Endothelial cell of umbilical vein (primary cell): ENCODE results near the gene RAB3C. TPM values are rescaled to one million over a fixed set of nuclear protein-coding genes. Genes with fewer than 3 reads are reported as not detected.

Experiments used
- BruUV-seq: library from RNA; stranded (reverse); fragments of 400-500 nt; replicated peaks from 2 replicates; lab custom pipeline; 2021; lab: Mats Ljungman, UMichigan
- CTCF ChIA-PET: fragments of 300-600, 350-600 bp; sonication (Branson Sonifier 250); formaldehyde crosslinking; loops from one replicate; lab custom pipeline; 2021; ENCODE audit warnings: antibody characterized with exemption, inconsistent platforms; lab: Charles Lee
- POLR2A ChIA-PET: fragments of 300-600, 350-600 bp; sonication (Branson Sonifier 250); formaldehyde crosslinking; loops from one replicate; lab custom pipeline; 2021; ENCODE audit warnings: antibody characterized with exemption, inconsistent platforms; lab: Charles Lee
- DNase-seq: peaks from one replicate; pipeline ENCODE4 v3.0.0-alpha.2; 2011; ENCODE audit warnings: low read depth, low spot score
- FAIRE-seq: peaks from 2 replicates; lab custom pipeline; 2011; peaks lifted over from hg19 to GRCh38; lab: Jason Lieb, UNC
- H2AFZ ChIP-seq: 2 replicates; pipeline ENCODE4 v1.6.0; 2012; ENCODE audit warnings: low read depth, low read length, control low read depth, inconsistent platforms
- H3K27ac ChIP-seq: 2 replicates; pipeline ENCODE4 v1.5.1; 2011; ENCODE audit warnings: low read depth, mild to moderate bottlenecking, control low read depth, low read length, moderate library complexity; ENCODE audit not compliant: insufficient read depth
- H3K27me3 ChIP-seq, 2 experiments: 2 replicates each; pipeline versions ENCODE4 v1.6.0 to v1.6.1; 2011; ENCODE audit warnings: low read length in 2 of 2, mixed read lengths in 1 of 2; ENCODE audit not compliant: control insufficient read depth in 2 of 2, insufficient read depth in 2 of 2
- H3K36me3 ChIP-seq, 2 experiments: 2 replicates in 1 of 2; 3 replicates in 1 of 2; pipeline ENCODE4 v1.5.1; 2011; ENCODE audit warnings: low read length in 2 of 2, mild to moderate bottlenecking in 1 of 2, moderate library complexity in 1 of 2; ENCODE audit not compliant: control insufficient read depth in 2 of 2, insufficient read depth in 2 of 2; ENCODE audit errors: extremely low read depth in 1 of 2
- H3K4me1 ChIP-seq: 3 replicates; pipeline ENCODE4 v1.5.1; 2011; ENCODE audit warnings: mild to moderate bottlenecking, low read length; ENCODE audit not compliant: control insufficient read depth, insufficient read depth; ENCODE audit errors: extremely low read depth
- H3K4me2 ChIP-seq: 2 replicates; pipeline ENCODE4 v1.6.1; 2011; ENCODE audit warnings: low read length, control low read depth, mixed read lengths; ENCODE audit not compliant: insufficient read depth
- H3K4me3 ChIP-seq, 3 experiments: fragments of 200-600 bp in 1 of 3; sonication (generic), shearing (Covaris generic) in 1 of 3; replicated peaks in 1 of 3; 2 replicates each; pipeline ENCODE4 v1.5.1; 2011 to 2016; ENCODE audit warnings: control low read depth in 3 of 3, low read length in 3 of 3, mild to moderate bottlenecking in 2 of 3, inconsistent platforms in 1 of 3, low read depth in 1 of 3, moderate library complexity in 1 of 3; ENCODE audit not compliant: insufficient read depth in 1 of 3
- H3K79me2 ChIP-seq: 2 replicates; pipeline ENCODE4 v1.6.0; 2012; ENCODE audit warnings: low read length, inconsistent platforms; ENCODE audit not compliant: control insufficient read depth, insufficient read depth
- H3K9ac ChIP-seq: replicated peaks from 2 replicates; pipeline ENCODE3; 2011; ENCODE audit warnings: low read length, control low read depth; ENCODE audit not compliant: insufficient read depth; ENCODE audit errors: extremely low read depth
- H3K9me1 ChIP-seq: replicated peaks from 3 replicates; pipeline ENCODE4 v1.6.0; 2011; ENCODE audit warnings: mild to moderate bottlenecking, low read length; ENCODE audit not compliant: control insufficient read depth, insufficient read depth; ENCODE audit errors: extremely low read depth
- H3K9me3 ChIP-seq: replicated peaks from 2 replicates; pipeline ENCODE4 v1.5.1; 2012; ENCODE audit warnings: low read length, inconsistent platforms; ENCODE audit not compliant: control insufficient read depth, insufficient read depth
- H4K20me1 ChIP-seq: replicated peaks from 2 replicates; pipeline ENCODE3; 2011; ENCODE audit warnings: mild to moderate bottlenecking, low read length; ENCODE audit not compliant: control insufficient read depth, insufficient read depth; ENCODE audit errors: extremely low read depth
- EZH2 ChIP-seq: IDR thresholded peaks from 2 replicates; pipeline ENCODE4 v1.6.1; 2012; ENCODE audit warnings: borderline replicate concordance, low read depth, mild to moderate bottlenecking, moderate library complexity, low read length, inconsistent platforms; ENCODE audit not compliant: severe bottlenecking
- FOS ChIP-seq: IDR thresholded peaks from 2 replicates; pipeline ENCODE4 v1.6.1; 2011; ENCODE audit warnings: mild to moderate bottlenecking, low read length, moderate library complexity, borderline replicate concordance; ENCODE audit not compliant: insufficient read depth
- GATA2 ChIP-seq: IDR thresholded peaks from 2 replicates; pipeline ENCODE4 v1.7.0; 2011; ENCODE audit warnings: low read depth, mild to moderate bottlenecking, moderate library complexity, mixed read lengths, low read length; ENCODE audit not compliant: insufficient read length, insufficient read depth
- JUN ChIP-seq: IDR thresholded peaks from 2 replicates; pipeline ENCODE4 v1.6.1; 2011; ENCODE audit warnings: borderline replicate concordance, low read depth; ENCODE audit not compliant: insufficient read length, insufficient read depth
- MYC ChIP-seq: IDR thresholded peaks from one replicate; pipeline ENCODE4 v1.6.1; 2011; ENCODE audit warnings: mild to moderate bottlenecking, low read depth, low read length
- POLR2A ChIP-seq: IDR thresholded peaks from 2 replicates; pipeline ENCODE4 v1.6.1; 2012; ENCODE audit warnings: low read depth, mild to moderate bottlenecking, control low read depth, low read length
- POLR2AphosphoS5 ChIP-seq: IDR thresholded peaks from 2 replicates; pipeline ENCODE4 v1.6.1; 2012; ENCODE audit warnings: low read depth, mild to moderate bottlenecking, control low read depth, low read length, moderate library complexity; ENCODE audit not compliant: insufficient read depth
- dilution Hi-C: fragments of 300-500 bp; cut with MboI; formaldehyde crosslinking; loops from one replicate; pipeline ENCODE4 v1.15.0; 2019; ENCODE audit warnings: low sequenced_read_pairs; ENCODE audit not compliant: extremely low pct_ligation_motif_present
- intact Hi-C: fragments of 100-400 bp; cut with micrococcal nuclease; formaldehyde crosslinking; loops from one replicate; pipeline ENCODE4 v1.10.0; 2022
- polyA plus RNA-seq, 4 experiments: library from polyadenylated mRNA; depleted of rRNA in 3 of 4; stranded (reverse) in 3 of 4; unstranded in 1 of 4; fragments of >200 nt; gene quantifications; 2 replicates each; pipeline versions ENCODE4 v1.2.1 to v1.2.3, GENCODE V29; 2011 to 2012; ENCODE audit warnings: missing spikeins in 1 of 4
- total RNA-seq: library from RNA; stranded (reverse); gene quantifications from 2 replicates; pipeline ENCODE4 v1.2.3, GENCODE V29; 2021
- TF ChIP-seq, protein P1 (sequence below), 2 donors: IDR thresholded peaks; 1 replicate in 1 of 2; 2 replicates in 1 of 2; pipeline ENCODE4 v1.5.1; 2011; ENCODE audit warnings: low read length in 2 of 2, mild to moderate bottlenecking in 2 of 2, moderate library complexity in 2 of 2, control low read depth in 1 of 2, inconsistent platforms in 1 of 2, low read depth in 1 of 2; ENCODE audit not compliant: insufficient read depth in 1 of 2; ENCODE audit errors: extremely low read depth in 1 of 2
- TF ChIP-seq, protein P2 (sequence below): IDR thresholded peaks from 2 replicates; pipeline ENCODE4 v1.6.1; 2011; ENCODE audit not compliant: insufficient read depth, insufficient read length

Gene RAB3C
- total and polyA plus RNA-seq, 2 donors (not counting 3 experiments of a cell fraction or from before 2014, with no cell fraction given) = 0.04 to 0.66 TPM

DNA sequence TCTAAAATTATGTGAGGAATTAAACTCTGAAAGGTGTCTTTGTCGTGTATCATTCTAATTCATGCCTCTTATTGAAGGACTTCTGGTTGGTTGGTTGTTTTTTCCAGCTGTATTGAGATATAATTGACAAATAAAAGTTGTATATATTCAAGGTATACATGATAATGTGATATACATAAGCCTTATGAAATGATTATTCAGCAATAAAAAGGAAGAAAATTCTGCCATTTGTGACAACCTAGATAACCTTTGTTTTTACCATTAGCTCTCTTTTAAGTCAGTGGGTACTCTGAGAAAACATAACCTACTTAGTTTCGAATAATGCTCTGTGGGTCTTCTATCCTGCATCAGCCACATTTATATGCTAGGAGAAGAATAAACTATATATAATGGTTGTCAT, 89.6 kb downstream of the RAB3C start:
- BruUV-seq = no TSS peak
- Histone ChIP-seq H3K4me2 (no peak overlapping the region), H3K9ac (no peak overlapping the region), H3K27me3 (no peaks in the 10 kb centered on the region), H3K27ac (no peak overlapping the region), H3K4me1 (peaks cover 46% of the 10 kb centered on the region), H2AFZ (no peak overlapping the region), H3K36me3 (no peaks in the 10 kb centered on the region), H3K4me3 (no peak overlapping the region), H4K20me1 (no peaks in the 10 kb centered on the region), H3K9me3 (no peaks in the 10 kb centered on the region), H3K79me2 (no peaks in the 10 kb centered on the region), H3K9me1 (no peaks in the 10 kb centered on the region)
- FAIRE-seq = no peak
- dilution Hi-C loops (no loop called here), intact Hi-C loops (no loop called here)
- DNase-seq = no peak
- CTCF ChIA-PET = interaction anchor here (0.7 kb wide), 1 partner anchor 9 kb away, joined by 3 read pairs; no protein-coding TSS in a partner anchor
- POLR2A ChIA-PET = no interaction called here
- TF ChIP-seq, protein P1, sequence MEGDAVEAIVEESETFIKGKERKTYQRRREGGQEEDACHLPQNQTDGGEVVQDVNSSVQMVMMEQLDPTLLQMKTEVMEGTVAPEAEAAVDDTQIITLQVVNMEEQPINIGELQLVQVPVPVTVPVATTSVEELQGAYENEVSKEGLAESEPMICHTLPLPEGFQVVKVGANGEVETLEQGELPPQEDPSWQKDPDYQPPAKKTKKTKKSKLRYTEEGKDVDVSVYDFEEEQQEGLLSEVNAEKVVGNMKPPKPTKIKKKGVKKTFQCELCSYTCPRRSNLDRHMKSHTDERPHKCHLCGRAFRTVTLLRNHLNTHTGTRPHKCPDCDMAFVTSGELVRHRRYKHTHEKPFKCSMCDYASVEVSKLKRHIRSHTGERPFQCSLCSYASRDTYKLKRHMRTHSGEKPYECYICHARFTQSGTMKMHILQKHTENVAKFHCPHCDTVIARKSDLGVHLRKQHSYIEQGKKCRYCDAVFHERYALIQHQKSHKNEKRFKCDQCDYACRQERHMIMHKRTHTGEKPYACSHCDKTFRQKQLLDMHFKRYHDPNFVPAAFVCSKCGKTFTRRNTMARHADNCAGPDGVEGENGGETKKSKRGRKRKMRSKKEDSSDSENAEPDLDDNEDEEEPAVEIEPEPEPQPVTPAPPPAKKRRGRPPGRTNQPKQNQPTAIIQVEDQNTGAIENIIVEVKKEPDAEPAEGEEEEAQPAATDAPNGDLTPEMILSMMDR (IDR thresholded peaks at IDR 0.05; ENCODE audit: extremely low read depth in 1 of 2, insufficient read depth in 1 of 2, low read depth in 1 of 2, low read length in 2 of 2) = no peak
- TF ChIP-seq, protein P2, sequence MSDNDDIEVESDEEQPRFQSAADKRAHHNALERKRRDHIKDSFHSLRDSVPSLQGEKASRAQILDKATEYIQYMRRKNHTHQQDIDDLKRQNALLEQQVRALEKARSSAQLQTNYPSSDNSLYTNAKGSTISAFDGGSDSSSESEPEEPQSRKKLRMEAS = no peak
- TF ChIP-seq MYC (no peak), GATA2 (no peak), JUN (no peak), POLR2AphosphoS5 (no peak), FOS (no peak), POLR2A (no peak), EZH2 (no peak)
